HEK293 (cell line): ENCODE results near the gene KRT13.
A peak's percentile ranks its signal among the peaks of the same experiment; 100 is the strongest.

Experiments used
- BCL11B ChIP-seq: fragments of 450-650 bp; formaldehyde crosslinking; IDR thresholded peaks from 2 replicates; pipeline ENCODE4 v1.5.1; 2016; ENCODE audit warnings: low read depth, missing biosample characterization, missing genetic modification characterization
- KLF1 ChIP-seq: fragments of 450-650 bp; formaldehyde crosslinking; IDR thresholded peaks from 2 replicates; pipeline ENCODE4 v1.5.1; 2016; ENCODE audit warnings: missing biosample characterization, missing genetic modification characterization
- KLF10 ChIP-seq: fragments of 450-650 bp; IDR thresholded peaks from 2 replicates; pipeline ENCODE4 v1.5.1; 2018; ENCODE audit warnings: missing biosample characterization, mild to moderate bottlenecking, missing genetic modification characterization
- KLF17 ChIP-seq: fragments of 450-650 bp; formaldehyde crosslinking; IDR thresholded peaks from 2 replicates; pipeline ENCODE4 v1.5.1; 2016; ENCODE audit warnings: missing biosample characterization, missing genetic modification characterization
- PATZ1 ChIP-seq: fragments of 450-650 bp; formaldehyde crosslinking; IDR thresholded peaks from 2 replicates; pipeline ENCODE4 v1.5.1; 2016; ENCODE audit warnings: missing biosample characterization, missing genetic modification characterization
- PRDM6 ChIP-seq: fragments of 450-650 bp; formaldehyde crosslinking; IDR thresholded peaks from 2 replicates; pipeline ENCODE4 v1.5.1; 2017; ENCODE audit warnings: missing biosample characterization, missing genetic modification characterization
- SCRT1 ChIP-seq: fragments of 450-650 bp; formaldehyde crosslinking; IDR thresholded peaks from 2 replicates; pipeline ENCODE4 v1.5.1; 2016; ENCODE audit warnings: missing biosample characterization, missing genetic modification characterization, borderline replicate concordance
- SP2 ChIP-seq: fragments of 450-650 bp; formaldehyde crosslinking; IDR thresholded peaks from 2 replicates; pipeline ENCODE4 v1.5.1; 2016; ENCODE audit warnings: missing biosample characterization, missing genetic modification characterization
- SP3 ChIP-seq: fragments of 450-650 bp; formaldehyde crosslinking; IDR thresholded peaks from 2 replicates; pipeline ENCODE4 v1.5.1; 2016; ENCODE audit warnings: missing biosample characterization, missing genetic modification characterization
- SP7 ChIP-seq: fragments of 450-650 bp; formaldehyde crosslinking; IDR thresholded peaks from 2 replicates; pipeline ENCODE4 v1.5.1; 2016; ENCODE audit warnings: missing biosample characterization, missing genetic modification characterization
- WT1 ChIP-seq: fragments of 450-650 bp; formaldehyde crosslinking; IDR thresholded peaks from 2 replicates; pipeline ENCODE4 v1.5.1; 2016; ENCODE audit warnings: missing biosample characterization, missing genetic modification characterization
- ZBTB20 ChIP-seq: fragments of 450-650 bp; formaldehyde crosslinking; IDR thresholded peaks from 2 replicates; pipeline ENCODE4 v1.5.1; 2016; ENCODE audit warnings: missing biosample characterization, missing genetic modification characterization
- ZBTB48 ChIP-seq: fragments of 450-650 bp; formaldehyde crosslinking; IDR thresholded peaks from 2 replicates; pipeline ENCODE4 v1.5.1; 2016; ENCODE audit warnings: missing biosample characterization, missing genetic modification characterization
- ZBTB49 ChIP-seq: fragments of 450-650 bp; formaldehyde crosslinking; IDR thresholded peaks from 2 replicates; pipeline ENCODE4 v1.5.1; 2016; ENCODE audit warnings: missing biosample characterization, missing genetic modification characterization, low read depth
- ZNF148 ChIP-seq: fragments of 450-650 bp; formaldehyde crosslinking; IDR thresholded peaks from 2 replicates; pipeline ENCODE4 v1.5.0; 2017; ENCODE audit warnings: missing biosample characterization, missing genetic modification characterization, borderline replicate concordance
- ZNF18 ChIP-seq: fragments of 450-650 bp; formaldehyde crosslinking; IDR thresholded peaks from 2 replicates; pipeline ENCODE4 v1.5.1; 2016; ENCODE audit warnings: missing biosample characterization, missing genetic modification characterization
- ZNF214 ChIP-seq: fragments of 450-650 bp; formaldehyde crosslinking; IDR thresholded peaks from 2 replicates; pipeline ENCODE4 v1.5.1; 2017; ENCODE audit warnings: missing biosample characterization, mild to moderate bottlenecking, missing genetic modification characterization, borderline replicate concordance
- ZNF335 ChIP-seq: fragments of 450-650 bp; formaldehyde crosslinking; conservative IDR thresholded peaks from 2 replicates; pipeline ENCODE4 v1.5.1; 2016; ENCODE audit warnings: missing biosample characterization, missing genetic modification characterization
- ZNF394 ChIP-seq: fragments of 450-650 bp; formaldehyde crosslinking; IDR thresholded peaks from 2 replicates; pipeline ENCODE4 v1.5.1; 2016; ENCODE audit warnings: missing biosample characterization, missing genetic modification characterization, mild to moderate bottlenecking, moderate library complexity, borderline replicate concordance
- ZNF473 ChIP-seq: fragments of 450-650 bp; formaldehyde crosslinking; IDR thresholded peaks from 2 replicates; pipeline ENCODE4 v1.5.1; 2017; ENCODE audit warnings: missing biosample characterization, missing genetic modification characterization
- ZNF521 ChIP-seq: fragments of 450-650 bp; formaldehyde crosslinking; IDR thresholded peaks from 2 replicates; pipeline ENCODE4 v1.5.1; 2017; ENCODE audit warnings: missing biosample characterization, mild to moderate bottlenecking, missing genetic modification characterization
- ZNF626 ChIP-seq: fragments of 450-650 bp; sonication (Bioruptor Pico); formaldehyde crosslinking; IDR thresholded peaks from 2 replicates; pipeline ENCODE4 v1.5.1; 2018; ENCODE audit warnings: missing biosample characterization, missing genetic modification characterization, inconsistent platforms
- ZNF664 ChIP-seq: fragments of 450-650 bp; formaldehyde crosslinking; IDR thresholded peaks from 2 replicates; pipeline ENCODE4 v1.5.1; 2016; ENCODE audit warnings: missing biosample characterization, missing genetic modification characterization
- ZNF777 ChIP-seq: fragments of 450-650 bp; formaldehyde crosslinking; IDR thresholded peaks from 2 replicates; pipeline ENCODE4 v1.5.1; 2017; ENCODE audit warnings: missing biosample characterization, missing genetic modification characterization, borderline replicate concordance
- ZNF792 ChIP-seq: fragments of 450-650 bp; formaldehyde crosslinking; IDR thresholded peaks from 2 replicates; pipeline ENCODE4 v1.5.1; 2016; ENCODE audit warnings: missing biosample characterization, missing genetic modification characterization
- ZNF837 ChIP-seq: fragments of 450-650 bp; formaldehyde crosslinking; IDR thresholded peaks from 2 replicates; pipeline ENCODE4 v1.5.1; 2016; ENCODE audit warnings: missing biosample characterization, missing genetic modification characterization
- ZSCAN16 ChIP-seq: fragments of 450-650 bp; formaldehyde crosslinking; IDR thresholded peaks from 2 replicates; pipeline ENCODE4 v1.5.1; 2016; ENCODE audit warnings: missing biosample characterization, missing genetic modification characterization

Gene KRT13

GRCh38 chr17:41527063-41528023 lies 21.9 kb upstream of the KRT13 start (continued):
- TF ChIP-seq SP2 (tag by site-specific recombination): peak; percentile 78
- TF ChIP-seq ZNF394 (tag by site-specific recombination): no peak
- peak; percentile 96 for TF ChIP-seq SP3
- peak; percentile 86 for TF ChIP-seq KLF1
- no peak for TF ChIP-seq KLF10 (tag by site-specific recombination)
- peak; percentile 58; the same call in 1 of the 2 replicates for TF ChIP-seq ZBTB48 (tag by site-specific recombination)
- peak; percentile 6; the same call in 1 of the 2 replicates for TF ChIP-seq ZNF335 (tag by site-specific recombination)
- TF ChIP-seq ZBTB20 (tag by site-specific recombination): peak; percentile 98
- peak; percentile 92; the same call in 1 of the 2 replicates for TF ChIP-seq PATZ1 (tag by site-specific recombination)
- peak; percentile 68; the same call in 1 of the 2 replicates for TF ChIP-seq KLF17 (tag by site-specific recombination)
- TF ChIP-seq ZNF626: no peak
- TF ChIP-seq ZNF521: no peak
- TF ChIP-seq SP7 (tag by site-specific recombination): peak; percentile 33; the same call in 1 of the 2 replicates
- 0 out of 2 replicates have a peak, but pooled peaks have one; percentile 35 for TF ChIP-seq ZNF792 (tag by site-specific recombination)
- peak; percentile 45; the same call in 1 of the 2 replicates for TF ChIP-seq SCRT1
- no peak for TF ChIP-seq ZNF18 (tag by site-specific recombination)
- TF ChIP-seq ZNF777 (tag by site-specific recombination): no peak
- TF ChIP-seq ZNF148 (tag by site-specific recombination): 0 out of 2 replicates have a peak, but pooled peaks have one; percentile 46
- TF ChIP-seq ZNF473 (tag by site-specific recombination): no peak
- TF ChIP-seq ZBTB49 (tag by site-specific recombination): no peak
- peak; percentile 71 for TF ChIP-seq BCL11B (tag by site-specific recombination)
- TF ChIP-seq WT1 (tag by site-specific recombination): peak; percentile 67
- TF ChIP-seq ZSCAN16: peak; percentile 98
- no peak for TF ChIP-seq ZNF837 (tag by site-specific recombination)
- no peak for TF ChIP-seq ZNF214
- TF ChIP-seq ZNF664 (tag by site-specific recombination): no peak
- TF ChIP-seq PRDM6 (tag by site-specific recombination): no peak
